ENCODE measurements around the gene CIBAR2. TPM values are rescaled to one million over a fixed set of nuclear protein-coding genes. Genes with fewer than 3 reads are reported as not detected.
A peak's percentile ranks its signal among the peaks of the same experiment; 100 is the strongest.

Gene CIBAR2
- total RNA-seq, 1 donor from 2014 or later, result not detected

GRCh38 chr16:85104821-85105391 is 7.4 kb downstream of the CIBAR2 start:
- no peak for DNase-seq (ENCODE audit: low spot score)
- H3K36me3 Mint-ChIP-seq (ENCODE audit: low read depth), result no peaks in the 10 kb centered on the region
- no peak overlapping the region for H3K27ac Mint-ChIP-seq (ENCODE audit: unreplicated experiment)
- H3K27me3 Mint-ChIP-seq (ENCODE audit: low read depth), result peaks cover 7% of the 10 kb centered on the region
- H3K4me1 Mint-ChIP-seq (ENCODE audit: low read depth), result no peaks in the 10 kb centered on the region
- no peak overlapping the region for H3K4me3 Mint-ChIP-seq (ENCODE audit: unreplicated experiment)
- H3K9me3 Mint-ChIP-seq (ENCODE audit: low read depth), result no peaks in the 10 kb centered on the region
- no peak for TF ChIP-seq CTCF (IDR thresholded peaks at IDR 0.05)

- peaks cover 7% of the 10 kb centered on the region for H3K27me3 Mint-ChIP-seq (ENCODE audit: low read depth)
- DNase-seq (ENCODE audit: low spot score), result no peak
- H3K36me3 Mint-ChIP-seq (ENCODE audit: low read depth), result no peaks in the 10 kb centered on the region
Measured at GRCh38 chr16:85104147-85104546, 8.1 kb downstream of the CIBAR2 start.

DNA sequence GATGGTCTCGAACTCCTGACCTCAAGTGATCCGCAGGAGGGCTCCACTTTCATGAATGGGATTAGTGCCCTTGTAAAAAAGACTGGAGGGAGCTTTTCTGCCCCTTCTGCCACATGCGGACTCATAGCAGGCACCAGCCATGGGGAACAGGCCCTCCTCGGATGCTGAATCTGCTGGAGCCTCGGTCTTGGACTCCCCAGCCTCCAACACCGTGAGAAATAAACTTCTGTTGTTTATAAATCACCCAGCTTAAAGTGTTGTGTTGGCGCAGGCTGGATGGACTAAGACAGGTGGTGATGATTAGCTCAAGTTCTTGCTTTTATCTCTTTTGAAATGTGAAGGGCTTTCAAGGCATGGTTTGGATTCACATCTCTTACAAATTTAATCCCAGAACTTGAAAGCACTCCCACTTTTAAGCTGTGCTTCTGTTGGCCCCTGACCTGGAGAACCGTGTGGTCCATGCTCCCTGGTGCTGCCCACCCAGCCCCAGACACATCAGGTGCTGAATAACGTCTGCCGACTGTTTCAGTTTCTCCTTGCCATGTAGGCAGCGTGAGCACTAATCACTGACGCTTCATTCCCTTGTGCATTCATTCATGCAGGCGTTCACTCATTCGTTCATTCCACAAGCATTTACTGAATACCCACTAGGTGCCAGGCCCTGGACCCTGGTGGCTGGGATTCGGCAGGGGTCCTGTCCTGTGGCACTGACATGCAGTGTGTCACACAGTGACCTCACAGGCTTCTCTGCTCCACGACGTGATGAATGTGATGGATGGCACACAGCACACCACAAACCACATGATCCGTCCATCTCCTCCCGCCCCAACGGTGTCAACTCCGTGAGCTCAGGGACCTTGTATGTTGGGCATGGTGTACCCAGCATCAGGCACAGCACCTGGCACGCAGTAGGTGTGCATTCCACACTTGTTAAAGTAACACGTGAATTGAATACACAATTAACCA is 8.9 kb downstream of the CIBAR2 start:
- Mint-ChIP-seq H3K4me1 (ENCODE audit: low read depth) (no peaks in the 10 kb centered on the region), H3K4me3 (ENCODE audit: unreplicated experiment) (no peak overlapping the region), H3K27ac (ENCODE audit: unreplicated experiment) (no peak overlapping the region), H3K36me3 (ENCODE audit: low read depth) (no peaks in the 10 kb centered on the region), H3K9me3 (ENCODE audit: low read depth) (no peaks in the 10 kb centered on the region), H3K27me3 (ENCODE audit: low read depth) (peaks cover 7% of the 10 kb centered on the region)
- no peak for DNase-seq (ENCODE audit: low spot score)
- no peak for TF ChIP-seq CTCF (IDR thresholded peaks at IDR 0.05)

More at GRCh38 chr16:85104147-85104546, 8.1 kb downstream of the CIBAR2 start:
- TF ChIP-seq CTCF (IDR thresholded peaks at IDR 0.05), result peak; percentile 13
- Mint-ChIP-seq H3K27ac (ENCODE audit: unreplicated experiment) (no peak overlapping the region), H3K4me3 (ENCODE audit: unreplicated experiment) (no peak overlapping the region), H3K9me3 (ENCODE audit: low read depth) (no peaks in the 10 kb centered on the region), H3K4me1 (ENCODE audit: low read depth) (no peaks in the 10 kb centered on the region)

DNA sequence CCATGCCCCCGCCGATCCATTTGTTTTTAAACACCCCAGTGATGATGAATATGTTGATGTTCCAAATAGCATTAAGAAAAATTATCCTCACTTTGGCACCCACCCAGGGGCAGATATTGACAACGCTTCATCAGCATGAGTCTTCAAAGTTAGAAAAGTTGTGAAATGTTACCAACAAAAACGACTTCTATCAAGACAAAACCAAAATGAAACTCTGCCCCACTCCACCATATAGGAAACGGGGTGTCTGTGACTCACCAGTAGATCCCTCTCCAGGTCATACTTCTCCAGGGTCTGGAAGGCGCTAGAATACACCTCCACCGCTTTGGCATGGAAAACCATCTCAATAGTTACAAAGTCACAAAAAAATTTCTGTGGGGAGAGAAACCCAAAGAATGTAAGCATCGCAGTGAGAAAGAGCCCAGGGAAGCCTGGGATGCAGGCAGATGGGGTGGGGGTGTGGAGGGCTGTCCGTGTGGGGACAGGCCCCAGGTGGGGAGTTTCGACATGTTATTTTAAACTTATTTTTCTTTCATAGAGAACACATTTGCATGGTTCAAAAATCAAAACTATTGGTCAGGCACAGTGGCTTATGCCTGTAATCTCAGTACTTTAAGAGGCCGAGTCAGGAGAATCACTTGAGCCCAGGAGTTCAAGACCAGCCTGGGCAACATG is 10.2 kb downstream of the CIBAR2 start:
- H3K27ac Mint-ChIP-seq (ENCODE audit: unreplicated experiment), result no peak overlapping the region
- no peak for TF ChIP-seq CTCF (IDR thresholded peaks at IDR 0.05)
- peaks cover 10% of the 10 kb centered on the region for H3K27me3 Mint-ChIP-seq (ENCODE audit: low read depth)
- H3K9me3 Mint-ChIP-seq (ENCODE audit: low read depth), result no peaks in the 10 kb centered on the region
- no peaks in the 10 kb centered on the region for H3K36me3 Mint-ChIP-seq (ENCODE audit: low read depth)
- H3K4me3 Mint-ChIP-seq (ENCODE audit: unreplicated experiment), result no peak overlapping the region
- no peak for DNase-seq (ENCODE audit: low spot score)
- no peaks in the 10 kb centered on the region for H3K4me1 Mint-ChIP-seq (ENCODE audit: low read depth)

DNA sequence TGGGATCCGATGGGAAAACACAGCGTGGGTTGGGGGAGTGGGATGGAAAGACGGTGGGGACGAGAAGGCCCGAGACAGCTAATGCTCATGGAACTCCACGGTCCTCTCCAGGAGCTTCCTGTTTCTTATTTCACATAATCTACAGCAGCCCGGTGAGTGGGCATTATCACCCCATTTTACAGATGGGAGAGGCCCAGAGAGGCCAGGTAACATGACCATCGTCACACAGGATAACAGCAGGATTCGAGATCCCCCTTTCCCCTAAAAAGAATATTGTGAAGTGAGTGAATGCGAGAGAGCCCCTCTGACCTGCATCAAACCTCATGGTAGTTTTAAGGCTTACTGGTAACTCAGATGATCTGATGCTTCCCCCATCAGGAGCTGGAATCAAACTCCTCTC is 12.0 kb downstream of the CIBAR2 start:
- Mint-ChIP-seq H3K27me3 (ENCODE audit: low read depth) (peaks cover 7% of the 10 kb centered on the region), H3K4me3 (ENCODE audit: unreplicated experiment) (no peak overlapping the region), H3K9me3 (ENCODE audit: low read depth) (no peaks in the 10 kb centered on the region), H3K4me1 (ENCODE audit: low read depth) (no peaks in the 10 kb centered on the region), H3K36me3 (ENCODE audit: low read depth) (no peaks in the 10 kb centered on the region), H3K27ac (ENCODE audit: unreplicated experiment) (no peak overlapping the region)
- no peak for DNase-seq (ENCODE audit: low spot score)
- TF ChIP-seq CTCF (IDR thresholded peaks at IDR 0.05), result no peak
